WTC11 (cell line): Measurements from ENCODE around the gene BMP2K. TPM values are rescaled to one million over a fixed set of nuclear protein-coding genes. Genes with fewer than 3 reads are reported as not detected.

Experiments used
- ATAC-seq: fragments of 200-7000 bp; cut with Tn5 transposase; 2 replicates; pipeline ENCODE4 v1.10.0; 2021; ENCODE audit warnings: mild to moderate bottlenecking, moderate library complexity
- CTCF ChIA-PET: fragments of 300-600 bp; sonication (Branson Sonifier 250); formaldehyde crosslinking; loops from one replicate; lab custom pipeline; 2021; ENCODE audit warnings: antibody characterized with exemption; lab: Charles Lee
- POLR2A ChIA-PET: fragments of 350-600 bp; sonication (Branson Sonifier 250); formaldehyde crosslinking; loops from one replicate; lab custom pipeline; 2021; ENCODE audit warnings: antibody characterized with exemption; lab: Charles Lee
- DNase-seq: peaks from one replicate; pipeline ENCODE4 v3.0.0; 2021; ENCODE audit warnings: low spot score
- H3K27ac Mint-ChIP-seq: 2 replicates; pipeline ENCODE4 v1.8.0; 2021; ENCODE audit warnings: mixed read lengths
- H3K27me3 Mint-ChIP-seq: 2 replicates; pipeline ENCODE4 v1.8.0; 2021; ENCODE audit warnings: low read depth, mild to moderate bottlenecking, moderate library complexity, mixed read lengths
- H3K36me3 Mint-ChIP-seq: 2 replicates; pipeline ENCODE4 v1.8.0; 2021; ENCODE audit warnings: mixed read lengths
- H3K4me1 Mint-ChIP-seq: 2 replicates; pipeline ENCODE4 v1.8.0; 2022; ENCODE audit warnings: mixed read lengths
- H3K4me3 Mint-ChIP-seq: 2 replicates; pipeline ENCODE4 v1.8.0; 2021; ENCODE audit warnings: mild to moderate bottlenecking, moderate library complexity, mixed read lengths
- H3K9me3 Mint-ChIP-seq: 2 replicates; pipeline ENCODE4 v1.8.0; 2021; ENCODE audit warnings: mixed read lengths
- ARID4B ChIP-seq: sonication (generic); formaldehyde crosslinking; IDR thresholded peaks from 2 replicates; pipeline ENCODE4 v1.8.0; 2023; ENCODE audit warnings: missing genetic modification reagents, mild to moderate bottlenecking, borderline replicate concordance
- CBFB ChIP-seq: sonication (generic); formaldehyde crosslinking; IDR thresholded peaks from 2 replicates; pipeline ENCODE4 v1.8.1; 2022; ENCODE audit warnings: mild to moderate bottlenecking, low read depth, missing genetic modification reagents
- CDX4 ChIP-seq: fragments of 250-450 bp; sonication (Bioruptor Pico); IDR thresholded peaks from 2 replicates; pipeline ENCODE4 v1.9.0; 2021; ENCODE audit warnings: moderate library complexity, mild to moderate bottlenecking, inconsistent platforms, borderline replicate concordance
- CREB1 ChIP-seq: sonication (generic); formaldehyde crosslinking; IDR thresholded peaks from 2 replicates; pipeline ENCODE4 v1.8.0; 2023; ENCODE audit warnings: mild to moderate bottlenecking, missing genetic modification reagents
- ELF4 ChIP-seq: sonication (generic); formaldehyde crosslinking; IDR thresholded peaks from 2 replicates; pipeline ENCODE4 v1.8.1; 2022; ENCODE audit warnings: low read depth, mild to moderate bottlenecking, moderate library complexity, missing genetic modification reagents
- ESRRA ChIP-seq: sonication (generic); formaldehyde crosslinking; IDR thresholded peaks from 2 replicates; pipeline ENCODE4 v1.8.1; 2022; ENCODE audit warnings: mild to moderate bottlenecking, missing genetic modification reagents, borderline replicate concordance
- ETV6 ChIP-seq: sonication (generic); formaldehyde crosslinking; IDR thresholded peaks from 2 replicates; pipeline ENCODE4 v1.8.1; 2022; ENCODE audit warnings: mild to moderate bottlenecking, missing genetic modification reagents
- FOXK1 ChIP-seq: sonication (generic); formaldehyde crosslinking; IDR thresholded peaks from 2 replicates; pipeline ENCODE4 v1.8.0; 2022; ENCODE audit warnings: mild to moderate bottlenecking, moderate library complexity, missing genetic modification reagents
- GABPB1 ChIP-seq: sonication (generic); formaldehyde crosslinking; IDR thresholded peaks from 2 replicates; pipeline ENCODE4 v1.8.1; 2023; ENCODE audit warnings: mild to moderate bottlenecking, missing genetic modification reagents
- GTF2I ChIP-seq: fragments of 250-450 bp; sonication (Bioruptor Pico); conservative IDR thresholded peaks from 2 replicates; pipeline ENCODE4 v1.4.0; 2021; ENCODE audit warnings: mild to moderate bottlenecking
- HMGA2 ChIP-seq: fragments of 250-450 bp; sonication (Bioruptor Pico); IDR thresholded peaks from 2 replicates; pipeline ENCODE4 v1.4.0; 2021; ENCODE audit warnings: mild to moderate bottlenecking, moderate library complexity
- IRF2 ChIP-seq: sonication (generic); formaldehyde crosslinking; IDR thresholded peaks from 2 replicates; pipeline ENCODE4 v1.8.0; 2022; ENCODE audit warnings: low read depth, missing genetic modification reagents, borderline replicate concordance
- JUN ChIP-seq: sonication (generic); formaldehyde crosslinking; IDR thresholded peaks from 2 replicates; pipeline ENCODE4 v1.8.0; 2023; ENCODE audit warnings: mild to moderate bottlenecking, missing genetic modification reagents
- KAT7 ChIP-seq: sonication (generic); formaldehyde crosslinking; IDR thresholded peaks from 2 replicates; pipeline ENCODE4 v1.8.1; 2023; ENCODE audit warnings: missing genetic modification reagents, mild to moderate bottlenecking, borderline replicate concordance
- MXD4 ChIP-seq: fragments of 250-450 bp; sonication (Bioruptor Pico); IDR thresholded peaks from 2 replicates; pipeline ENCODE4 v1.8.0; 2021; ENCODE audit warnings: mild to moderate bottlenecking, moderate library complexity, borderline replicate concordance
- NR3C1 ChIP-seq: sonication (generic); formaldehyde crosslinking; conservative IDR thresholded peaks from 2 replicates; pipeline ENCODE4 v1.8.1; 2023; ENCODE audit warnings: low read depth, mild to moderate bottlenecking, missing genetic modification reagents
- SMAD4 ChIP-seq: sonication (generic); formaldehyde crosslinking; IDR thresholded peaks from 2 replicates; pipeline ENCODE4 v1.8.0; 2022; ENCODE audit warnings: mild to moderate bottlenecking, missing genetic modification reagents
- SOX15 ChIP-seq: fragments of 250-450 bp; sonication (Bioruptor Pico); IDR thresholded peaks from 2 replicates; pipeline ENCODE4 v1.9.0; 2021; ENCODE audit warnings: mild to moderate bottlenecking
- TCF7 ChIP-seq: sonication (generic); formaldehyde crosslinking; IDR thresholded peaks from 2 replicates; pipeline ENCODE4 v1.8.0; 2022; ENCODE audit warnings: mild to moderate bottlenecking, low read depth, missing genetic modification reagents, moderate library complexity
- TEAD1 ChIP-seq: sonication (generic); formaldehyde crosslinking; IDR thresholded peaks from 2 replicates; pipeline ENCODE4 v1.8.0; 2022; ENCODE audit warnings: mild to moderate bottlenecking, missing genetic modification reagents
- TP53 ChIP-seq: sonication (generic); formaldehyde crosslinking; IDR thresholded peaks from 2 replicates; pipeline ENCODE4 v1.8.1; 2023; ENCODE audit warnings: mild to moderate bottlenecking, missing genetic modification reagents
- ZMAT4 ChIP-seq: fragments of 250-450 bp; sonication (Bioruptor Pico); IDR thresholded peaks from 2 replicates; pipeline ENCODE4 v1.9.0; 2021; ENCODE audit warnings: mild to moderate bottlenecking
- ZNF219 ChIP-seq: sonication (generic); formaldehyde crosslinking; IDR thresholded peaks from 2 replicates; pipeline ENCODE4 v1.8.0; 2023; ENCODE audit warnings: missing genetic modification reagents, mild to moderate bottlenecking, borderline replicate concordance
- ZNF263 ChIP-seq: sonication (generic); formaldehyde crosslinking; IDR thresholded peaks from 2 replicates; pipeline ENCODE4 v1.8.1; 2022; ENCODE audit warnings: low read depth, mild to moderate bottlenecking, moderate library complexity, missing genetic modification reagents
- ZNF423 ChIP-seq: fragments of 250-450 bp; sonication (Bioruptor Pico); IDR thresholded peaks from 2 replicates; pipeline ENCODE4 v2.1.2; 2022; ENCODE audit warnings: mild to moderate bottlenecking, moderate library complexity
- total RNA-seq: library from RNA; stranded (reverse); gene quantifications from 3 replicates; pipeline ENCODE4 v1.2.3, GENCODE V29; 2021

Gene BMP2K
- total RNA-seq, 1 experiment from 2014 or later = 19.9 TPM

- no peak for TF ChIP-seq HMGA2
- no peak for TF ChIP-seq ZNF423 (CRISPR knock-in tag)
- TF ChIP-seq GTF2I (CRISPR knock-in tag) = no peak
- TF ChIP-seq NR3C1 = no peak
- no peak for TF ChIP-seq SOX15 (CRISPR knock-in tag)
Observed at GRCh38 chr4:78845472-78845871, 69.3 kb downstream of the BMP2K start (continued).

GRCh38 chr4:78846258-78846657, 70.1 kb downstream of the BMP2K start:
- Mint-ChIP-seq H3K27ac (no peak overlapping the region), H3K4me3 (no peak overlapping the region), H3K9me3 (no peaks in the 10 kb centered on the region), H3K4me1 (no peaks in the 10 kb centered on the region), H3K36me3 (0 out of 2 replicates have a peak, but pooled peaks cover 5% of the 10 kb centered on the region), H3K27me3 (no peaks in the 10 kb centered on the region)
- TF ChIP-seq ZMAT4 (CRISPR knock-in tag) = no peak
- TF ChIP-seq TP53 (CRISPR knock-in tag) = no peak
- TF ChIP-seq ESRRA = no peak
- TF ChIP-seq ARID4B = no peak
- TF ChIP-seq GABPB1 (CRISPR knock-in tag) = no peak
- no peak for TF ChIP-seq CBFB (CRISPR knock-in tag)
- no peak for TF ChIP-seq MXD4 (CRISPR knock-in tag)
- no peak for TF ChIP-seq ELF4 (CRISPR knock-in tag)
- TF ChIP-seq ETV6 (CRISPR knock-in tag) = no peak
- ATAC-seq = no peak
- ChIA-PET POLR2A (no interaction called here), CTCF (no interaction called here)
- DNase-seq = no peak

- ATAC-seq (no peak), DNase-seq (no peak)
- no peaks in the 10 kb centered on the region for H3K27me3 Mint-ChIP-seq
- no peak overlapping the region for H3K4me3 Mint-ChIP-seq
- H3K4me1 Mint-ChIP-seq = no peaks in the 10 kb centered on the region
- peaks cover 11% of the 10 kb centered on the region for H3K36me3 Mint-ChIP-seq
- CTCF ChIA-PET = no interaction called here
- H3K9me3 Mint-ChIP-seq = no peaks in the 10 kb centered on the region
- POLR2A ChIA-PET = no interaction called here
- no peak overlapping the region for H3K27ac Mint-ChIP-seq
- TF ChIP-seq ZNF263 (CRISPR knock-in tag) (no peak), IRF2 (CRISPR knock-in tag) (no peak), TCF7 (CRISPR knock-in tag) (no peak), HMGA2 (no peak), KAT7 (CRISPR knock-in tag) (no peak), CREB1 (CRISPR knock-in tag) (no peak), JUN (CRISPR knock-in tag) (no peak), TEAD1 (CRISPR knock-in tag) (no peak), ZMAT4 (CRISPR knock-in tag) (no peak), ZNF219 (CRISPR knock-in tag) (no peak), FOXK1 (CRISPR knock-in tag) (no peak), CDX4 (no peak), ARID4B (no peak), SMAD4 (CRISPR knock-in tag) (no peak)
Observed at GRCh38 chr4:78862314-78862737, 86.2 kb downstream of the BMP2K start.
